ENCODE results near the gene MARCHF9.
"Not testable (repeated sequence)": the region's sequence is repeated elsewhere in the genome, so short reads cannot be mapped to it uniquely, and the experiment has no call there.

Gene MARCHF9

DNA sequence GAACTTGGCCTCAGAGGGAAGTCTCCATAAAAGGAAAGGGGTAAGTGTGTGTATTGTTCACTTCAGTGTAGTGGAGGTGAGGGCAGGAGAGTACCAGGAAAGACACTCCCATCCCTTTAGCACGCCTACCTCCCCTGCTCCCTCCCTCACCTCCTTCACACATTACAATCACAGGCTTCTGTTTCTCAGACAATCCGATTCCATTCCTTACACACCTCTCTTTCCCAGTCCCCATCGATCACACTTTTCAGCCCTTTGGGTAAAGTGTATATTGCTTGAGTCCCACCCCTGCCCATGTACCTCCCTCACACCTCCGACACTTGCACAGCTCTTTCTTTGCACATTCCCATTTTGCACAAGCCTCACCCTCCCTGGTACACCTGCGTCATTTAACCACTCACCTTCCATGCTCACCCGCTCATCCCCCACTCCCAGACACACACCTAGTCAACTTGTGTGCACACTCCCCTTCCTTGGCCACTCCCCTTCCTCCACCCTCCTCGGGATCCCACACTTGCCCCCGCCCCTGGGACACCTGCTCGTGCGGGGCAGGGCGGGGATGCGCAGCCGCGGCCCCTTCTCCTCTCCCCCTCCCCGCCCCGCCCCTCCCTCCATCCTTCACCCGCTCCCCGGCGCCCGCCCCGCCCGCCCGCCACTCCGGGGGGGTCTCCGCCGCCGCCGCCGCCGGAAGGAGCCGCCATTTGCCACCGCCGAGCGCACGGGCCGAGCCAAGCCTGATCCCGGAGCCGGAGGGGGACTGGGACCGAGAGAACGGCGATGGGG is at the start of gene MARCHF9:
Gene MARCHF9 (plus strand): TSS at position 693 of the 783 bp plus-strand sequence. CDS start 426 bp downstream, outside the sequence.
- DNase-seq, result peak; percentile 86 to 87

- no peak for DNase-seq
Measured at GRCh38 chr12:57707250-57707649, 47.7 kb upstream of the MARCHF9 start.

DNA sequence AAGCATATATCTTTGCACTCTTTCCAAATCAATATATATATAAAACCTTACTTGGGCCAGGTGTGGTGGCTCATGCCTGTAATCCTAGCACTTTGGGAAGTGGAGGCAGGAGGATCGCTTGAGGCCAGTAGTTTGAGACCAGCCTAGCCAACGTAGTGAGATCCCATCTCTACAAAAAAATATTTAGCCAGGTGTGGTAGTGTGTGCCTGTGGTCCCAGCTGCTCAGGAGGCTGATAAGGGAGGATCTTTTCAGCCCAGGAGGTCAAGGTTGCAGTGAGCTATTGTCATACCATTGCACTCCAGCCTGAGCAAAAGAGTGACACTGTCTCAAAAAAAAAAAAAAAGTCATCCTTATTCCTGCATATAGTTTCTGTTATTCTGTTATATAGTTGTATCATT is 46.6 kb upstream of the MARCHF9 start:
- DNase-seq, result no peak

DNA sequence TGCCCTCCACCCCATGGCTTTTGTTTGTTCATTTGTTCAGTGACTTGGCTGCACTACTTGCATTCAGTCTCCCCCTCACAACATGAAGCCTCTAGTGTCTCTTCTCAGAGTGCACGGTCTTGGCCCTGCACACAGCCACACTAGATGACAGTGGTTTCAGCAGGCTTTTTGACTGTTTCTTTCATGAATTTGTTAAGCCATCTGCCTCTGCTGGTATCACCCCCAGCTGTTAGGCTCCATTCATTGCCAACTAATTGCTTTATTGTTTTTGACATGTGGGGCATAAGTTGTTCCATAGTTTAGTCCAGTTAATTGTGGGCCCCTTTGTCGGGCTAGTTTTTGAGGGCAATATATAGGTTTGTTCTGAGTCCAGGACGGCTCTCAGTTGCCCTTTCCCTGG is 42.2 kb upstream of the MARCHF9 start:
- no peak for DNase-seq

- no peak for DNase-seq
Measured at GRCh38 chr12:57713209-57713608, 41.7 kb upstream of the MARCHF9 start.

- DNase-seq, result not testable (repeated sequence)
Measured at GRCh38 chr12:57715036-57715748, 39.7 kb upstream of the MARCHF9 start.

- DNase-seq, result no peak
Measured at GRCh38 chr12:57715786-57716185, 39.1 kb upstream of the MARCHF9 start.

DNA sequence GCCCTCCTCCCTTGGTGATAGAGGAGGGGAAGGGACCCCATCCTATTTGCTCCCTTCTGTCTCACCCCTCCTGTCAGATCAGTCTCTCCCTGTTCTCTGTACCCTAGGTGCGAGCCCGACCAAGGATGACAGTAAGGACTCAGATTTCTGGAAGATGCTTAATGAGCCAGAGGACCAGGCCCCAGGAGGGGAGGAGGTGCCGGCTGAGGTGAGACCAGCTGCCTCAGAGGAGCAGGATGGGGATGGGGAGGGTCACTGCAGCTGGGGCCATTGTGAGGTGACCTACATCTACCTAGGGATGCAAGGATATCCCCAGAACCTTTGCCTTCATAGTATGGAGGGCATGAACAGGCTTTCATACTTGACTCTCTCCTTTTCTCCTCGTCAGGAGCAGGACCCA is 38.6 kb upstream of the MARCHF9 start:
- DNase-seq, result no peak

DNA sequence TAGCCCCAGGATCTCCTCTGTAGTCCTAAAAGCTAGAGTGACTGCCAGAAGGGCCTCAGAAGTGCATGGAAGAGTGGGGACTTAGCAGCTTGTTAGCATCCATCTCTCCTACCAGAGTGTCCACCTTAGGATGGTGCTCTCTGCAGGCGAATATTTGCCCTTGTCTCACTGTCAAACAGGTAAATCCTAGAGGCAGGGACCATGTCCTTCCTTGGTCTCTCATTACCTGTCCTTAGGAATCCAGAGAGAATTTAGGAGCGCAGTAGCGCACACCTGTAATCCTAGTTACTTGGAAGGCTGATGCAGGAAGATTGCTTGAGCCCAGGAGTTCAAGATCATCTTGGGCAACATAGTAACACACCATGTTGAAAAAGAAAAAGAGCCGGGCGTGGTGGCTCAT is 37.8 kb upstream of the MARCHF9 start:
- no peak for DNase-seq

DNA sequence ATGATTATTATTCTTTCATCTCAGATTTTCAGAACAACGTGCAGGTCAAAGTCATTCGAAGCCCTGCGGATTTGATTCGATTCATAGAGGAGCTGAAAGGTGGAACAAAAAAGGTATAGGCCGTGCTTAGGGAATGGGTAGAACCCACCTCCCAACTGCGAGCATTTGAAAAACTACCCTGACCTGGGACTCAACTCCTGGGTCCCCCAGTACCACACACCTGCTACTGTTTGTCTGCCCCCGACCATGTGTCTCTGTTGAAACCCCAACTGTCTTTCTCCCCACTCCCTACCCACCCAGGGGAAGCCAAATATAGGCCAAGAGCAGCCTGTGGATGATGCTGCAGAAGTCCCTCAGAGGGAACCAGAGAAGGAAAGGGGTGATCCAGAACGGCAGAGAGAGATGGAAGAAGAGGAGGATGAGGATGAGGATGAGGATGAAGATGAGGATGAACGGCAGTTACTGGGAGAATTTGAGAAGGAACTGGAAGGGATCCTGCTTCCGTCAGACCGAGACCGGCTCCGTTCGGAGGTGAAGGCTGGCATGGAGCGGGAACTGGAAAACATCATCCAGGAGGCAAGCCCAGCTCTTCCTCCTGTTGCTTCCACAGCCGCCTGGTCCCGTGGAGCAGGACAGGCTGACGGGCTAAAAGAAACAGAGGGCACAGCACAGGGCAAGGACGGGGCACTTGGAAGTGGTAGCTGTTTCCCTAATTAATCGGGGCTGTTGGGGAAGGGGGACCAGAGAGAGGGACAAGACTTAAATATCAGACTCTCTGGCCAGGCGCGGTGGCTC is 36.9 kb upstream of the MARCHF9 start:
- no peak for DNase-seq

- no peak for DNase-seq
Measured at GRCh38 chr12:57718641-57719528, 36.0 kb upstream of the MARCHF9 start.

DNA sequence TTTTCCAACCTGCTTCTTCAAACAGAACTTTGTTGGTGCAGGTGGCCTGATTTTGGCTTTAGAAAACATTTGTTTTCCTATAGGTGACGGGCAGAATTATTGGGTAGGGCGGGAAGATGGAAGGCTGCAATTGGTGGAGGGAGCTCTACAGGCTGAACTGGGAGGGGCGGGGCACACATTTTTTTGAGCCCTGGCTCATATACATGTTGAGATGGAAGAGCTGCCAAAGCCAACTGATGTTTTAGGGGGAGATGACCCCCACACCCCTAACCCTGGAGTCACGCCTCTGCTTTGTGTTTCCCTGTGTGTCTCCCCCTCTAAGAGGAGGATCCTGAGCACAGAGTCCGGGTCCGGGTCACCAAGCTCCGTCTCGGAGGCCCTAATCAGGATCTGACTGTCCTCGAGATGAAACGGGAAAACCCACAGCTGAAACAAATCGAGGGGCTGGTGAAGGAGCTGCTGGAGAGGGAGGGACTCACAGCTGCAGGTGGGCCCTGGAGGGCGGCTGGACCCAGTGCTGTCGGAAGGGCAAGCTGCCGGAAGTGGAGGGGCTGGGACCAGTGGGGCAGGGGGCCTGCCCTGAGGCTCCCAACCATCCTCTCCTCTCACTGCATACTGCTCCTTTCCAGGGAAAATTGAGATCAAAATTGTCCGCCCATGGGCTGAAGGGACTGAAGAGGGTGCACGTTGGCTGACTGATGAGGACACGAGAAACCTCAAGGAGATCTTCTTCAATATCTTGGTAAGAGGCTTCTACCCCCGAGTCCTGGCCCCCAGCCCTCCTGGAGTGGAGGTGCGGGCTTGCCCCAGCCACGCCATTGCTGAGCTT is 34.9 kb upstream of the MARCHF9 start:
- no peak for DNase-seq

GRCh38 chr12:57720606-57721595 is 34.0 kb upstream of the MARCHF9 start:
- DNase-seq, result no peak

DNA sequence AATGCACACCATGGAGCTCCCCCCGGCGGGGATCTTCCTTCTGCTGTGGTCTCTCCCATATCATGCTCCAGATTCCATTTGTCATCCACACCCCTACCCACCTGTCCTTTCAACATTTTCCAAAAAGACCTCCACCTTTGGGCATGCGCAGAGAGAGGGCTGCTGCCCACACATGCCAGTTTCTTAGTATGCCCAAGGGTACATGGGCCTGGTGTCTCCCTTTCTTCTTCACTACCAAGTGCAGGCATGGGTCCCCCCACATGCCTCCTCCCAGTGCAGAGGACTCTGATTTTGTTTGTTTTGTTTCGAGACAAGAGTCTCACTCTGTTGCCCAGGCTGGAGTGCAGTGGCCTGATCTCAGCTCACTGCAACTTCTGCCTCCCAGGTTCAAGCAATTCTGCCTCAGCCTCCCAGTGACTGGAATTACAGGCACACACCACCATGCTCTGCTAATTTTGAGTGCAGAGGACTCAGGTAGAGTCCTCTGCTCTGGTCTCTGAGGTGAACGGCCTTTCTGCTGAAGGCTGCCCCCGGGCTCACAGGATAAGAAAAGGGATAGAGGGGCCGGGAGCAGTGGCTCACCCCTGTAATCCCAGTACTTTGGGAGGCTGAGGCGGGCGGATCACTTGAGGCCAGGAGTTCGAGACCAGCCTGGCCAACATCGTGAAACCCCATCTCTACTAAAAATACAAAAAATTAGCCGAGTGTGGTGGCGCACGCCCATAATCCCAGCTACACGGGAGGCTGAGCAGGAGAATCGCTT is 32.9 kb upstream of the MARCHF9 start:
- DNase-seq, result not testable (repeated sequence)

GRCh38 chr12:57722716-57723629 is 31.9 kb upstream of the MARCHF9 start:
- no peak for DNase-seq

DNA sequence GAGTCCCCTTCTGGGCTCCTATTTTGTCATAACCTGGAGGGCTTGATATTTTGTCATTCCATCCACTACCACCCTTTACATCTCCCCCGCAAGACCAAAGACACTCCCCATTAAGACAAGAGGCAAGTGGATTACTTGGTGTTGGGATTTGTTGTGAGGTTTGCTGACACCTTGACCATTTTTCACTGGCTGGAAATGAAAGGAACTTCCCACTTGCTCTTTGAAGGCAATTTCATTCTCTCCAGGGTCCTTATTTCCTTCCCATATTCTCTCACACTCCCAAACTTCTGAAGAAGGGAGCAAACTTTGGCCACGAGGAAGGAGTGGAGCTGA is 31.3 kb upstream of the MARCHF9 start:
- no peak for DNase-seq

- DNase-seq, result no peak
Measured at GRCh38 chr12:57724003-57724935, 30.6 kb upstream of the MARCHF9 start.

Data from activated CD4-positive, alpha-beta T cell treated with anti-CD3 and anti-CD28 coated beads for 4 hours (primary cell).